ENCODE measurements around the gene PLCXD1. TPM values are rescaled to one million over a fixed set of nuclear protein-coding genes. Genes with fewer than 3 reads are reported as not detected.
"Not testable (repeated sequence)": the region's sequence is repeated elsewhere in the genome, so short reads cannot be mapped to it uniquely, and the experiment has no call there.

The PLCXD1 gene
- polyA plus RNA-seq, 1 donor from 2014 or later: 30.1 TPM

GRCh38 chrX:302975-303374, 21.8 kb downstream of the PLCXD1 start:
- H3K79me2 ChIP-seq (replicated peaks; ENCODE audit: insufficient read depth, low read length): no peaks in the 10 kb centered on the region
- H3K36me3 ChIP-seq (ENCODE audit: insufficient read depth, low read length): peaks cover 10% of the 10 kb centered on the region
- no peak overlapping the region for H3K4me2 ChIP-seq (ENCODE audit: low read length)
- H3K4me3 ChIP-seq (ENCODE audit: low read length): no peak overlapping the region
- no peak overlapping the region for H3K9ac ChIP-seq (ENCODE audit: low read length)
- H2AFZ ChIP-seq (ENCODE audit: low read depth, low read length): no peak overlapping the region
- H3F3A ChIP-seq (ENCODE audit: insufficient read depth, low read length, poor library complexity, severe bottlenecking): no peaks in the 10 kb centered on the region
- no peak overlapping the region for H3K27ac ChIP-seq (ENCODE audit: low read length)
- H3K27me3 ChIP-seq (ENCODE audit: insufficient read depth, low read depth, low read length): no peaks in the 10 kb centered on the region
- H3K9me3 ChIP-seq (ENCODE audit: low read length): no peaks in the 10 kb centered on the region
- no peaks in the 10 kb centered on the region for H3K9me2 ChIP-seq (ENCODE audit: insufficient read depth, low read length)
- no peak for TF ChIP-seq POLR2AphosphoS5 (IDR thresholded peaks at IDR 0.05)
- no peak for TF ChIP-seq CTCF (IDR thresholded peaks at IDR 0.05; ENCODE audit: poor library complexity, severe bottlenecking)
- no peak for TF ChIP-seq EZH2 (IDR thresholded peaks at IDR 0.05; ENCODE audit: borderline replicate concordance, insufficient read depth, low read length, poor library complexity, severe bottlenecking)
- TF ChIP-seq MXI1 (conservative IDR thresholded peaks at IDR 0.05; ENCODE audit: poor library complexity, severe bottlenecking): no peak
- TF ChIP-seq EP300 (conservative IDR thresholded peaks at IDR 0.05; ENCODE audit: poor library complexity, severe bottlenecking): no peak
- TF ChIP-seq, protein P1, sequence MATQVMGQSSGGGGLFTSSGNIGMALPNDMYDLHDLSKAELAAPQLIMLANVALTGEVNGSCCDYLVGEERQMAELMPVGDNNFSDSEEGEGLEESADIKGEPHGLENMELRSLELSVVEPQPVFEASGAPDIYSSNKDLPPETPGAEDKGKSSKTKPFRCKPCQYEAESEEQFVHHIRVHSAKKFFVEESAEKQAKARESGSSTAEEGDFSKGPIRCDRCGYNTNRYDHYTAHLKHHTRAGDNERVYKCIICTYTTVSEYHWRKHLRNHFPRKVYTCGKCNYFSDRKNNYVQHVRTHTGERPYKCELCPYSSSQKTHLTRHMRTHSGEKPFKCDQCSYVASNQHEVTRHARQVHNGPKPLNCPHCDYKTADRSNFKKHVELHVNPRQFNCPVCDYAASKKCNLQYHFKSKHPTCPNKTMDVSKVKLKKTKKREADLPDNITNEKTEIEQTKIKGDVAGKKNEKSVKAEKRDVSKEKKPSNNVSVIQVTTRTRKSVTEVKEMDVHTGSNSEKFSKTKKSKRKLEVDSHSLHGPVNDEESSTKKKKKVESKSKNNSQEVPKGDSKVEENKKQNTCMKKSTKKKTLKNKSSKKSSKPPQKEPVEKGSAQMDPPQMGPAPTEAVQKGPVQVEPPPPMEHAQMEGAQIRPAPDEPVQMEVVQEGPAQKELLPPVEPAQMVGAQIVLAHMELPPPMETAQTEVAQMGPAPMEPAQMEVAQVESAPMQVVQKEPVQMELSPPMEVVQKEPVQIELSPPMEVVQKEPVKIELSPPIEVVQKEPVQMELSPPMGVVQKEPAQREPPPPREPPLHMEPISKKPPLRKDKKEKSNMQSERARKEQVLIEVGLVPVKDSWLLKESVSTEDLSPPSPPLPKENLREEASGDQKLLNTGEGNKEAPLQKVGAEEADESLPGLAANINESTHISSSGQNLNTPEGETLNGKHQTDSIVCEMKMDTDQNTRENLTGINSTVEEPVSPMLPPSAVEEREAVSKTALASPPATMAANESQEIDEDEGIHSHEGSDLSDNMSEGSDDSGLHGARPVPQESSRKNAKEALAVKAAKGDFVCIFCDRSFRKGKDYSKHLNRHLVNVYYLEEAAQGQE (IDR thresholded peaks at IDR 0.05; ENCODE audit: borderline replicate concordance): no peak
- TF ChIP-seq SMC3 (conservative IDR thresholded peaks at IDR 0.05; ENCODE audit: poor library complexity): no peak
- TF ChIP-seq RAD21 (conservative IDR thresholded peaks at IDR 0.05): no peak
- TF ChIP-seq TAF1 (IDR thresholded peaks at IDR 0.05; ENCODE audit: low read depth): no peak
- H4K20me1 ChIP-seq (ENCODE audit: insufficient read depth): no peaks in the 10 kb centered on the region

GRCh38 chrX:305781-306613, 24.8 kb downstream of the PLCXD1 start:
- not testable (repeated sequence) for H3K4me3 ChIP-seq (ENCODE audit: low read length); H2AFZ ChIP-seq (ENCODE audit: low read depth, low read length); H3F3A ChIP-seq (ENCODE audit: insufficient read depth, low read length, poor library complexity, severe bottlenecking); H3K9me3 ChIP-seq (ENCODE audit: low read length); H3K79me2 ChIP-seq (replicated peaks; ENCODE audit: insufficient read depth, low read length); H3K27me3 ChIP-seq (ENCODE audit: insufficient read depth, low read depth, low read length); H3K9me2 ChIP-seq (ENCODE audit: insufficient read depth, low read length); H3K9ac ChIP-seq (ENCODE audit: low read length); H4K20me1 ChIP-seq (ENCODE audit: insufficient read depth); H3K4me2 ChIP-seq (ENCODE audit: low read length); H3K27ac ChIP-seq (ENCODE audit: low read length)
- peaks cover 11% of the 10 kb centered on the region for H3K36me3 ChIP-seq (ENCODE audit: insufficient read depth, low read length)

DNA sequence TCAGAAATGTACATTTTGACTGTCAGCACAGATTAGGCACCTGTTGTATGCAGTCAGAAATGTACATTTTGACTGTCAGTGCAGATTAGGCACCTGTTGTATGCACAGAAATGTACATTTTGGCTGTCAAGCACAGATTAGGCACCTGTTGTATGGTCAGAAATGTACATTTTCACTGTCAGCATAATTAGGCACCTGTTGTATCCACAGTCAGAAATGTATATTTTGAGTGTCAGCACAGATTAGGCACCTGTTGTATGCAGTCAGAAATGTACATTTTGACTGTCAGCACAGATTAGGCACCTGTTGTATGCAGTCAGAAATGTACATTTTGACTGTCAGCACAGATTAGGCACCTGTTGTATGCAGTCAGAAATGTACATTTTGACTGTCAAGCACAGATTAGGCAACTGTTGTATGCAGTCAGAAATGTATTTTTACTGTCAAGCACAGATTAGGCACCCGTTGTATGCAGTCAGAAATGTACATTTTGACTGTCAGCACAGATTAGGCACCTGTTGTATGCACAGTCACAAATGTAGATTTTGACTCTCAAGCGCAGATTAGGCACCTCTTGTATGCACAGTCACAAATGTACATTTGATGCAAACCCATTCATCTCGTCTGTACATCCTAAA, 25.6 kb downstream of the PLCXD1 start:
- H3K4me2 ChIP-seq (ENCODE audit: low read length); H2AFZ ChIP-seq (ENCODE audit: low read depth, low read length); H3F3A ChIP-seq (ENCODE audit: insufficient read depth, low read length, poor library complexity, severe bottlenecking); H4K20me1 ChIP-seq (ENCODE audit: insufficient read depth); H3K79me2 ChIP-seq (replicated peaks; ENCODE audit: insufficient read depth, low read length); H3K9ac ChIP-seq (ENCODE audit: low read length); H3K9me3 ChIP-seq (ENCODE audit: low read length); H3K9me2 ChIP-seq (ENCODE audit: insufficient read depth, low read length); H3K4me3 ChIP-seq (ENCODE audit: low read length); H3K27ac ChIP-seq (ENCODE audit: low read length); H3K27me3 ChIP-seq (ENCODE audit: insufficient read depth, low read depth, low read length): not testable (repeated sequence)
- peaks cover 11% of the 10 kb centered on the region for H3K36me3 ChIP-seq (ENCODE audit: insufficient read depth, low read length)

All from neural cell (in vitro differentiated cells).